HG03432 (cell line): ENCODE measurements around the gene TICRR.
A peak's percentile ranks its signal among the peaks of the same experiment; 100 is the strongest.
"Not testable (repeated sequence)": the region's sequence is repeated elsewhere in the genome, so short reads cannot be mapped to it uniquely, and the experiment has no call there.

ENCODE experiments used
- ATAC-seq: cut with Tn5 transposase; IDR thresholded peaks from one replicate; pipeline ENCODE4 v1.9.1; 2021; ENCODE audit warnings: mild to moderate bottlenecking, moderate library complexity; ENCODE audit not compliant: unreplicated experiment

The TICRR gene

GRCh38 chr15:89559769-89560264, 15.5 kb upstream of the TICRR start:
- ATAC-seq: no peak

DNA sequence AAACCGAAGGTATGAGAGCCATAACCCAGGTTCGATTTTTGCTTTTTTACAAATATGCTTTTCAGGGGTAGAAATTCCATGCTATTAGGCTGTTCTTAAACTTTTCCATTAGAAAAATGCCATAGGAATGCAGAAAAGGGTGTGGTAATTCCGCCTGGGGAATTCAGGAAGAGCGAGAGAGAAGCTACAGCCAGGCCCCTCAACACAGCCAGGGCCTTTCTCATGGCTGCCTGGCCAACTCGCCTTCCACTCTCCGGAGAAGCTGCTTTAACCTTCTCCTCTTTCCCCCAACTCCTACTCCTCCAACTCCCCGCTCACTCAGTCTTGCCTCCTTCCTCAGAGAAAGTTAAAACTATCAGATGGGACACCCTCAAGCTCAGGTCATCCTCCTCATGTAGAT, 9.1 kb upstream of the TICRR start:
- no peak for ATAC-seq

GRCh38 chr15:89566621-89567294, 8.5 kb upstream of the TICRR start:
- ATAC-seq: no peak

DNA sequence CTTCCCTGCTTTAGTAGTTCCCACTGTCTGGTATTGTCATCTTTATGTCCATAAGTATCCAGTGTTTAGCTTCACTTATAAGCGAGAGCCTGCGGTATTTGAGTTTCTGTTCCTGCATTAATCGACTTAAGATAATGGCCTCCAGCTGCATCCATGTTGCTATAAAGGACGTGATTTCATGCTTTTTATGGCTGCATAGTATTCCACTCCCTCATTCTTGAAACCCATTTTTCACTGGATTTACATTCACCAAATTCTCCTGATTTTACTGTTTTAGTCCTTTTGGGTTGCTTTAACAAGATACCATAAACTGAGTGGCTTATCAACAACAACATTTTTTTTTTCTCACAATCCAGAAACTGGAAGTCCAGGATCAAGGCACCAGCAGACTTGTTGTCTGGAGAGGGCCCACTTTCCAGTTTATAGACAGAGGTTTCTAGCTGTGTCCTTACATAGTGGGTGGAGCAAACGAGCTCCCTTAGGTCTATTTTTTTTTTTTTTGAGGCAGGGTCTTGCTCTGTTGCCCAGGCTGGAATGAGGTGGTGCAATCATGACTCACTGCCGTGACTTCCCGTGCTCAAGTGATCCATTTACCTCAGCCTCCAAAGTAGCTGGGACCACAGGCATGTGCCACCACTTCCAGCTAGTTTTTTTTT, 6.1 kb upstream of the TICRR start:
- ATAC-seq: no peak

- peak; percentile 32 for ATAC-seq
Observed at GRCh38 chr15:89575656-89576416, 567 bp downstream of the TICRR start.

DNA sequence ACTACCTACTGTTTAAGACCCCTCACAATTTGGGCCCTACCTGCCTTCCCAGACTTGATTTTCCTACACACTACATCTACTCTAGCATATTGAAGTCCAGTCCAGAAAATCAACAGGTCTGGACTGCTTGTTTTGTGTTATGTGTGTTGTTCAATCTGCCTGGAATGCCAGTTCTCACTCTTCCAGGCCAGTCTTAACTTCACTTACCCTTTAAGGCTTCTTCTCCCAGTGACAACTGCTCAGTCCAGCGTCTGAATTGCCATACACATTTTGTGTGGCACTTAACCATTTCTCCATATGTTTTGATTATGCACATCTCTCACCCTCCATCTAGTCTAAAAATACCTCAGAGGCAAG, 1.1 kb downstream of the TICRR start:
- no peak for ATAC-seq

GRCh38 chr15:89577776-89578115, 2.5 kb downstream of the TICRR start:
- no peak for ATAC-seq

- ATAC-seq: no peak
Observed at GRCh38 chr15:89578146-89578545, 2.9 kb downstream of the TICRR start.

- ATAC-seq: not testable (repeated sequence)
Observed at GRCh38 chr15:89580747-89581146, 5.5 kb downstream of the TICRR start.

- no peak for ATAC-seq
Observed at GRCh38 chr15:89586651-89587050, 11.4 kb downstream of the TICRR start.

- ATAC-seq: no peak
Observed at GRCh38 chr15:89587955-89588354, 12.7 kb downstream of the TICRR start.

DNA sequence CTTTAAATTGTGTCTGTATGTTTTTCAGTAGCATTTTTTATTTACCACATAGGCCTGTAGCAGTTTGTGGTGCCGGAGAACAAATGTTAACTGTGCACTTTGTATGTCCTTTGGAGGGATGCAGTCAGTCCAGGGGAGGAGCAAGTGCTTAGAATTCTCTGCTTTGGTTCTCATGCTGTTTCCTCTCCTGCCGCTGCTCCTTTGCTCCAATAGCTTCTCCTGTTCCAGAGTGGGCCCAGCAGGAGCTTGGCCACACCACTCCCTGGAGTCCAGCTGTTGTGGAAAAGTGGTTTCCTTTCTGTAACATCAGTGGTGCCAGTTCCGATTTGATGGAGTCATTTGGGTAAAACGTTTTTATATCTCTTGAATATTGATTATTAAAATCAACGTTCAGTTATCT, 16.6 kb downstream of the TICRR start:
- no peak for ATAC-seq

DNA sequence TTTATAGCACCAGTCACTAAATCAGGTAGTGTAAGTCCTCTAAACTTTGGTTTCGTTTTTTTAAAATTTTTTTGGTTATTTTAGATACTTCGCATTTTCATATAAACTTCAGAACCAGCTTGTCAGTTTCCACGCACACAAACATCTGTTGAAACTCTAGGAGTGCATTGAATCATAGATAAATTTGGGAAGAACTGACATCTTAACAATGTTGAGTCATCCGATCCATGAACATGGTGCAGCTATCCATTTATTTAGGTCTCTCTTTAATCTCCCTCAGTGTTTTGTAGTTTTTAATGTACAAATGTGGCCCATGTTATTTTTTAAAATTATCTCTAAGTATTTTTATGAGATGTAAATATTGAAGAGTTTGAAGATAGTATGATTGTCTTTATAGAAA, 17.7 kb downstream of the TICRR start:
- no peak for ATAC-seq

DNA sequence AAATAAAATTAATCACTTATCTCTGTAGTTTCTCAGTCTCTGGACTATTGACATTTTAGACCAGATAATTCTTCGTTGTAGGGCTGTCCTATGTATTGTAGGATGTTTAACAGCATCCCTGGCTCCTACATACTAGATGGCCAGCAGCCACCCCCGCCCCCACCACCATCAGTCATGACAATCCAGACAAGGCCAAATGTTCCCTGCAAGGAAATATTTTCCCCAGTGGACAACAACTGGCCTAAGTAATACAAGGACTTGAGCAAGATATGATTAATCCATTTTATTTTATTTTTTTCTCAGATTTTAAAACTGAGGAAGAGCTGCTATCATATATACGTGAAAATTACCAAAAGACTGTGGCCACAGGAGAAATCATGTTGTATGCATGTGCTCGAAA, 23.8 kb downstream of the TICRR start:
- ATAC-seq: no peak

DNA sequence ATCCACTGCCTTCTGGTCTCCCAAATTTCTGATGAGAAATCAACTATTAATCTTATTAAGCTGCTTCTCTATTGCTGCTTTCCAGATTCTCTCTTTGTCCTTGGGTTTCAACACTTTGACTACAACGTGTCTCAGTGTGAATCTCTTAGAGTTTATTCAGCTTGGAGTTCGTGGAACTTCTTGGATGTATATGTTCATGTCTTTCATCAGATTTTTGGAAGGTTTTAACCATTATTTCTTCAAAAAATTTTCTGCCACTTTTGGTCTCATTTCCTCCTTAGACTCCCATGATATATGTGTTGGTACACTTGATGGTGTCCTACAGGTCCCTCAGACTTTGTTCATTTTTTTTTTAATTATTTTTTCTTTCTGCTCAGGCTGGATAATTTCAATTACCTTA, 36.0 kb downstream of the TICRR start:
- ATAC-seq: no peak

DNA sequence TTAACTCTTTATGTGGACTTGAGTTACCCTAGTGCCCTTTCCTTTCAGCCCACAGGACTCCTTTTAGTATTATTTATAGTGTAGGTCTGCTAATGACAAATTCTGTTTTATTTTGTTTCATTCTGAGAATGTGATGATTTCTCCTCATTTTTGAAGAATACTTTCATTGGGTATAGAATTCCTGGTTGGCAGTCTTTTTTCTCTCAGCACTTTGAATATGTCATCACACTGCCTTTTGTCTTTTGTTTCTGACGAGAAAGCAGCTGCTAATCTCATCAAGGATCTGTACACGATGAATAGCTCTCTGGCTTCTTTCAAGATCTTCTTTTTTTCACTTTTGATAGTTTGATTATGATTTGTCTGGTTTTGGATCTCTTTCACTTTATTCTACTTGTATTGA, 37.8 kb downstream of the TICRR start:
- no peak for ATAC-seq

- ATAC-seq: no peak
Observed at GRCh38 chr15:89614164-89614563, 38.9 kb downstream of the TICRR start.

GRCh38 chr15:89615135-89615534, 39.9 kb downstream of the TICRR start:
- ATAC-seq: no peak

- no peak for ATAC-seq
Observed at GRCh38 chr15:89616228-89616627, 41.0 kb downstream of the TICRR start.

- ATAC-seq: no peak
Observed at GRCh38 chr15:89621547-89621946, 46.3 kb downstream of the TICRR start.

DNA sequence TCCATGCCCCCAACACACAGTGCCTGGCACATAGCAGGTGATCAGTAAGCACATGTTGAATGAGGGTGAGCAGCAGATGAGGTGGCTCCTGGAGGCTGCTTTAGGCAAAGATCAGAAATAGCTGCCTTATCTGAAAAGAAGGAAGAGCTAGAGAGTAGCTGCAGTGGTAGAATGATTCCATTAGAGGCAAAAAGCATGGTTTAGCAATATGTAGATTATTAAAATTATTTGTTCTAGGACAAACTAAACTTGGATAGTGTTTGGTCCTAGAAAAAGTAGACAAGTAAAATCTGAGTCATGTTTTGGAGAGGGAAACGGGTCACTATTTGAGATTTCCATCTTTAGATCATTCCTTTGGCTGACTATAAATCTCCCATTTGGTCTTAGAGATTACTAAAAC, 47.9 kb downstream of the TICRR start:
- no peak for ATAC-seq

- ATAC-seq: no peak
Observed at GRCh38 chr15:89625716-89626115, 50.4 kb downstream of the TICRR start.
